ENCODE results near the gene GABRB1.

Gene GABRB1

DNA sequence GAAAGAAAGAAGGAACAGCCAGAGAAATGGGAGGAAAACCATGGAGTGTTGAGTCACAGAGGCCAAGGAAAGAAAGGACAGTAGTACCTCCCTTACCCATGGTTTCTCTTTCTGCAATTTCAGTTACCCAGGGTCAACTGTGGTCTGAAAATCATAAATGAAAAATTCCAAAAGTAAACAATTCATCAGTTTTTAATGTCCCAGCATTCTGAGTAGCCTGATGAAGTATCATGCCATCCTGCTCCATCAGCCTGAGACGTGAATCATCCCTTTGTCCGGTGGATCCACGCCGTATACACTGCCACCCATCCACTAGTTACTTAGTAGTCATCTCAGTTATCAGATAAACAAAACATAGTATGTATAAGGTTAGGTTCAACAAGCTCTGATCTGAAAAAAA is 318.0 kb downstream of the GABRB1 start:
- H3K4me3 ChIP-seq (ENCODE audit: insufficient read length, low read depth) = no peak overlapping the region
- H3K4me1 ChIP-seq (ENCODE audit: insufficient read depth, insufficient read length) = no peaks in the 10 kb centered on the region
- no peak for DNase-seq (ENCODE audit: low read depth, low spot score)
- TF ChIP-seq YY1 (IDR thresholded peaks at IDR 0.05; ENCODE audit: insufficient read depth, insufficient read length) (no peak), ZNF274 (IDR thresholded peaks at IDR 0.05; ENCODE audit: low read depth, low read length) (no peak), SUZ12 (IDR thresholded peaks at IDR 0.05; ENCODE audit: extremely low read depth, insufficient read depth, insufficient read length) (no peak)
- no peaks in the 10 kb centered on the region for H3K27me3 ChIP-seq (ENCODE audit: insufficient read depth, insufficient read length)
- H3K9ac ChIP-seq (ENCODE audit: insufficient read length, low read depth) = no peak overlapping the region
- no peaks in the 10 kb centered on the region for H3K36me3 ChIP-seq (ENCODE audit: insufficient read depth, insufficient read length, low read length)
- H3K9me3 ChIP-seq (ENCODE audit: insufficient read depth, low read length) = no peaks in the 10 kb centered on the region

DNA sequence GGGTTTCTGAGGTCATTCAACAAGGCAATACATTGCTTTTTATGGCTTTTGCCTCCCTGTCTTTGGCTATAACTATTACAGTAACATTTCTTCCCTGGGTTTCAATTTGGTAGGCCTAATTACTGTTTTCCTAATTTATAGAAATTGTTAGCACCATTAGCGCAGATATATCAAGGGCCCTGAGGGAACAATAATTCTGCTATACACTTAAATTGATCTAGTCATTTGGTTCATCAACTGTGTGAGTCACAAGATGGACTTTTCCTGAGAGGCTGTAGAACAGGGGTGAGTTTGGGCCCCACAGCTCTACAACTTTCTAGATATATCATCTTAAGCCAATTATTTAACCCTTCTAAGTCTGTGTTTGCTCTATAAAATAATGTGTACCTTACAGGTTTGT is 324.2 kb downstream of the GABRB1 start:
- H3K9ac ChIP-seq (ENCODE audit: insufficient read length, low read depth) = no peak overlapping the region
- no peaks in the 10 kb centered on the region for H3K4me1 ChIP-seq (ENCODE audit: insufficient read depth, insufficient read length)
- H3K27me3 ChIP-seq (ENCODE audit: insufficient read depth, insufficient read length) = no peaks in the 10 kb centered on the region
- H3K4me3 ChIP-seq (ENCODE audit: insufficient read length, low read depth) = no peak overlapping the region
- TF ChIP-seq ZNF274 (IDR thresholded peaks at IDR 0.05; ENCODE audit: low read depth, low read length) (no peak), SUZ12 (IDR thresholded peaks at IDR 0.05; ENCODE audit: extremely low read depth, insufficient read depth, insufficient read length) (no peak), YY1 (IDR thresholded peaks at IDR 0.05; ENCODE audit: insufficient read depth, insufficient read length) (no peak)
- no peaks in the 10 kb centered on the region for H3K36me3 ChIP-seq (ENCODE audit: insufficient read depth, insufficient read length, low read length)
- no peaks in the 10 kb centered on the region for H3K9me3 ChIP-seq (ENCODE audit: insufficient read depth, low read length)
- DNase-seq (ENCODE audit: low read depth, low spot score) = no peak

DNA sequence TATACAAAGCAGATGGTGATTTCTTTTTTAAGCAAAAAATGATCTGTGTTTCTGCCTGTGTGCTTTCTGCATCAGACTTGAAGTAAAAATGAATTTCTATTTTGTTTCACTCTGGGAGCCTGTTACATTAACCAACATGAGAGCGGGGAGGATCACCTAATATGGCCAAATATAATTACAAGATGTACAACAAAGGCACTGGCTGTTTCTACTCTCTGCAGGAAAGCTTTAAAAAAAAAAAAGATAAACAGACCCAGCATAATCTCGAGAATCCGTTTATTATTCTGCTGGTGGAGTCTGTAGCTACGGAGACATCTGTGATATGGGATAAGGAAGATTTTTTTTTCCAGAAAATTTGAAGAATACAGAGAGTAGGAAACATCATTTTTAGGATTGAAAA is 328.5 kb downstream of the GABRB1 start:
- Histone ChIP-seq H3K9me3 (ENCODE audit: insufficient read depth, low read length) (no peaks in the 10 kb centered on the region), H3K27me3 (ENCODE audit: insufficient read depth, insufficient read length) (no peaks in the 10 kb centered on the region), H3K36me3 (ENCODE audit: insufficient read depth, insufficient read length, low read length) (no peaks in the 10 kb centered on the region), H3K4me3 (ENCODE audit: insufficient read length, low read depth) (no peak overlapping the region), H3K4me1 (ENCODE audit: insufficient read depth, insufficient read length) (no peaks in the 10 kb centered on the region), H3K9ac (ENCODE audit: insufficient read length, low read depth) (no peak overlapping the region)
- TF ChIP-seq YY1 (IDR thresholded peaks at IDR 0.05; ENCODE audit: insufficient read depth, insufficient read length) = no peak
- no peak for TF ChIP-seq ZNF274 (IDR thresholded peaks at IDR 0.05; ENCODE audit: low read depth, low read length)
- TF ChIP-seq SUZ12 (IDR thresholded peaks at IDR 0.05; ENCODE audit: extremely low read depth, insufficient read depth, insufficient read length) = no peak
- DNase-seq (ENCODE audit: low read depth, low spot score) = no peak

DNA sequence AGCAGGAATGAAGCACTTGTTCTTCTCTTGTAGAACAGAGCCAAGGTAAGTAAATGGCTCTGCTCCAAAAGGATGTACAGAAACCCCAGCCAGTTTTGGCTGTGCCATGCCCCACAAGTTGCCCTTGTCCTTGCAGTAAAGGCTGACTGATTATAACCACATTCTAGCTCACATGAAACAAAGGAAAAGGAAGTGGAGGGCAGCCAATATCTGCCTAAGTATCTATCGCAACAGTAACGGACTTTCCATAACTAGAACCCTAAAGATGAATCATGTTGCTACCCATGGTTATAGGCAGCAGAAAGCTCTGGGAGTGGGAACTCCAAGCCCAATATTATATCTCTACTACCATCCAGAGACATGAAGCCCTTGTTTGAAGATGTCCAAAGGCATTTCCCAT is 336.4 kb downstream of the GABRB1 start:
- DNase-seq (ENCODE audit: low read depth, low spot score) = no peak
- Histone ChIP-seq H3K4me1 (ENCODE audit: insufficient read depth, insufficient read length) (no peaks in the 10 kb centered on the region), H3K27me3 (ENCODE audit: insufficient read depth, insufficient read length) (no peaks in the 10 kb centered on the region), H3K9ac (ENCODE audit: insufficient read length, low read depth) (no peak overlapping the region), H3K4me3 (ENCODE audit: insufficient read length, low read depth) (no peak overlapping the region), H3K9me3 (ENCODE audit: insufficient read depth, low read length) (no peaks in the 10 kb centered on the region), H3K36me3 (ENCODE audit: insufficient read depth, insufficient read length, low read length) (no peaks in the 10 kb centered on the region)
- TF ChIP-seq ZNF274 (IDR thresholded peaks at IDR 0.05; ENCODE audit: low read depth, low read length) (no peak), SUZ12 (IDR thresholded peaks at IDR 0.05; ENCODE audit: extremely low read depth, insufficient read depth, insufficient read length) (no peak), YY1 (IDR thresholded peaks at IDR 0.05; ENCODE audit: insufficient read depth, insufficient read length) (no peak)

DNA sequence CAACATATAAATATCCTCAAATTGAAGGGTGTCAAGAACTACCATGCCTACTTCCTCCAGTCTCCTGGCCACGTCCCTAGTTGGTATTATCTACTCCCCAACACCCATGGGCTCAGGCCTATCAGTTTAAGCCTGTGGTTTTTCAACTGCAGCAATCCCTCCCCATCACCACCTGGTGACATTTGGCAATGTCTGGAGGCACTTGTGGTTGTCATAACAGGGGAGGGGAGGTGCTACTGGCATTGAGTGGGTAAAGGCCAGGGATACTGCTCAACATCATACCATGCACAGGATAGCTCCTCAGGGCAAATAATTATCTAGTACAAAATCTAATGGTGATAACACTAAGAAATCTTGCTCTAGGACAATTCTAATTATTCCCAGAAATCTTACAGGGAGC is 336.8 kb downstream of the GABRB1 start:
- Histone ChIP-seq H3K36me3 (ENCODE audit: insufficient read depth, insufficient read length, low read length) (no peaks in the 10 kb centered on the region), H3K9ac (ENCODE audit: insufficient read length, low read depth) (no peak overlapping the region), H3K9me3 (ENCODE audit: insufficient read depth, low read length) (no peaks in the 10 kb centered on the region), H3K4me3 (ENCODE audit: insufficient read length, low read depth) (no peak overlapping the region), H3K4me1 (ENCODE audit: insufficient read depth, insufficient read length) (no peaks in the 10 kb centered on the region), H3K27me3 (ENCODE audit: insufficient read depth, insufficient read length) (no peaks in the 10 kb centered on the region)
- TF ChIP-seq YY1 (IDR thresholded peaks at IDR 0.05; ENCODE audit: insufficient read depth, insufficient read length) (no peak), SUZ12 (IDR thresholded peaks at IDR 0.05; ENCODE audit: extremely low read depth, insufficient read depth, insufficient read length) (no peak), ZNF274 (IDR thresholded peaks at IDR 0.05; ENCODE audit: low read depth, low read length) (no peak)
- DNase-seq (ENCODE audit: low read depth, low spot score) = no peak

DNA sequence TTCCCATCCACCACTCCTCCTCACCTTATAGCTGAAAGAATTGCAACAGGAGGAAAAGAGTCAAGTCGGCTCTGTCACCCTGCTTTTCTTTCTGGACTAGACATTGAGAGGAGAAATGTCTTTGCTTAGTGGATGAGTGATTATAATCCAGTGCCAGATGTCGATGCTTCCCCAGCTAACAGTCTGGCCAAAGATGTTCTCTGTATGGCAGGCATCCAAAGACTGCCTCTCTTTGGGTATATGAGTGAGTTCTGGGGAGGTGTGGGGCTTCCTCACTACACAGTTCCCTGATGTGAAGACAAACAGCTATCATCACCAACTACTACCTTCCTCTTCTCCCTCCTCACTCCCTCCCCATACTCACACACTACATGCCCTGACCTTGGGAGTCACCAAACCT is 341.2 kb downstream of the GABRB1 start:
- TF ChIP-seq SUZ12 (IDR thresholded peaks at IDR 0.05; ENCODE audit: extremely low read depth, insufficient read depth, insufficient read length) (no peak), ZNF274 (IDR thresholded peaks at IDR 0.05; ENCODE audit: low read depth, low read length) (no peak), YY1 (IDR thresholded peaks at IDR 0.05; ENCODE audit: insufficient read depth, insufficient read length) (no peak)
- H3K9ac ChIP-seq (ENCODE audit: insufficient read length, low read depth) = no peak overlapping the region
- H3K27me3 ChIP-seq (ENCODE audit: insufficient read depth, insufficient read length) = no peaks in the 10 kb centered on the region
- no peak overlapping the region for H3K4me3 ChIP-seq (ENCODE audit: insufficient read length, low read depth)
- no peak for DNase-seq (ENCODE audit: low read depth, low spot score)
- no peaks in the 10 kb centered on the region for H3K4me1 ChIP-seq (ENCODE audit: insufficient read depth, insufficient read length)
- H3K36me3 ChIP-seq (ENCODE audit: insufficient read depth, insufficient read length, low read length) = no peaks in the 10 kb centered on the region
- no peaks in the 10 kb centered on the region for H3K9me3 ChIP-seq (ENCODE audit: insufficient read depth, low read length)

DNA sequence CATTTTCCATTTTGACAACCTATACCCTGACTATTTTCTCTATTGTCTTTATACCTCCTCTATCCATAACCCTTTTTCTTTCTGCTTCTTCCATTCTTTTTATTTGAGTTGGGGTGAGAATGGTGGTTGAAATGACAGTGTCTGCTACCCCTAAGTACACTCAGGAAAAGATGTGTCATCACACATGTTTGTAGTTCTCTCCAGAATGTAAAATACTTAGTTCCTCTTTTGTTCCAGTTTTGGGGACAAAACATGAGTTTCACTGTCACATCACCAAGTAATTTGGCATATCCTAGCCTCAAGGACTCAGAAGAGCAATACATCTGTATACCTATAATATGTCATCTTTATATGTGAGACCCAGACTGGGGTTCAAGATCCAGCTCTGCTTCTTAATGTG is 341.8 kb downstream of the GABRB1 start:
- H3K27me3 ChIP-seq (ENCODE audit: insufficient read depth, insufficient read length) = no peaks in the 10 kb centered on the region
- no peaks in the 10 kb centered on the region for H3K9me3 ChIP-seq (ENCODE audit: insufficient read depth, low read length)
- no peaks in the 10 kb centered on the region for H3K36me3 ChIP-seq (ENCODE audit: insufficient read depth, insufficient read length, low read length)
- TF ChIP-seq ZNF274 (IDR thresholded peaks at IDR 0.05; ENCODE audit: low read depth, low read length) (no peak), YY1 (IDR thresholded peaks at IDR 0.05; ENCODE audit: insufficient read depth, insufficient read length) (no peak), SUZ12 (IDR thresholded peaks at IDR 0.05; ENCODE audit: extremely low read depth, insufficient read depth, insufficient read length) (no peak)
- no peak overlapping the region for H3K9ac ChIP-seq (ENCODE audit: insufficient read length, low read depth)
- no peak overlapping the region for H3K4me3 ChIP-seq (ENCODE audit: insufficient read length, low read depth)
- no peak for DNase-seq (ENCODE audit: low read depth, low spot score)
- no peaks in the 10 kb centered on the region for H3K4me1 ChIP-seq (ENCODE audit: insufficient read depth, insufficient read length)

DNA sequence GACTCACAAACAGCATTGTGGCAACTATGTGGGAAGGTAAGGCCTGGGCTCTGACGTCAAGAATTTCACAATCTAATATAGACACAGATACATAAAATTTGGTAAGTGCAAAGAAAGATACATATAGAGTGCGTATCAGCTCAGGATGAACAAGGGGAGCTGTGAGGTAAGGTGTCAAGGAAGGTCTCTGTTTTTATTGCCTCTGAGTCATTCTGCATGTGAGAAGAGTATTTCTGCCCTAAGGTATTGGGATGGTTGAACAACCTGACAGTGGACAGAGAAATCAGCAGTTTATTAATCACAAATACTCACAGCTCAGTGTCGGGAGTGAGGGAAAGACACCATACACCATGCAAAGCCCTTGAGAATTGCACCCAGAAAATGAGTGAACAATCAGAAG is 342.3 kb downstream of the GABRB1 start:
- TF ChIP-seq ZNF274 (IDR thresholded peaks at IDR 0.05; ENCODE audit: low read depth, low read length) = no peak
- TF ChIP-seq YY1 (IDR thresholded peaks at IDR 0.05; ENCODE audit: insufficient read depth, insufficient read length) = no peak
- TF ChIP-seq SUZ12 (IDR thresholded peaks at IDR 0.05; ENCODE audit: extremely low read depth, insufficient read depth, insufficient read length) = no peak
- DNase-seq (ENCODE audit: low read depth, low spot score) = no peak

More for the DNA sequence above, 342.3 kb downstream of the GABRB1 start:
- no peak overlapping the region for H3K4me3 ChIP-seq (ENCODE audit: insufficient read length, low read depth)
- no peaks in the 10 kb centered on the region for H3K27me3 ChIP-seq (ENCODE audit: insufficient read depth, insufficient read length)
- no peaks in the 10 kb centered on the region for H3K9me3 ChIP-seq (ENCODE audit: insufficient read depth, low read length)
- H3K9ac ChIP-seq (ENCODE audit: insufficient read length, low read depth) = no peak overlapping the region
- no peaks in the 10 kb centered on the region for H3K4me1 ChIP-seq (ENCODE audit: insufficient read depth, insufficient read length)
- no peaks in the 10 kb centered on the region for H3K36me3 ChIP-seq (ENCODE audit: insufficient read depth, insufficient read length, low read length)
